K562 (cell line): Measurements from ENCODE around the gene C6orf47.
A peak's percentile ranks its signal among the peaks of the same experiment; 100 is the strongest.

ENCODE experiments used
- ARNT ChIP-seq, 2 experiments: fragments of 450-650 bp; IDR thresholded peaks; 2 replicates each; pipeline ENCODE4 v1.6.1; 2016; ENCODE audit warnings: mild to moderate bottlenecking in 1 of 2
- ATF2 ChIP-seq: sonication (generic); formaldehyde crosslinking; IDR thresholded peaks from 2 replicates; pipeline ENCODE4 v1.8.1; 2022; ENCODE audit warnings: missing genetic modification reagents
- BCLAF1 ChIP-seq, 2 experiments: fragments of 450-650 bp in 1 of 2; IDR thresholded peaks; 2 replicates each; pipeline ENCODE4 v1.6.1; 2011 to 2017; ENCODE audit warnings: low read depth in 2 of 2, antibody characterized with exemption in 1 of 2, borderline replicate concordance in 1 of 2, low read length in 1 of 2, mild to moderate bottlenecking in 1 of 2, mixed read lengths in 1 of 2; ENCODE audit not compliant: control insufficient read depth in 1 of 2
- MAFG ChIP-seq: fragments of 450-650 bp; conservative IDR thresholded peaks from 2 replicates; pipeline ENCODE4 v1.6.1; 2016; ENCODE audit warnings: missing genetic modification characterization, missing compliant biosample characterization
- MXI1 ChIP-seq: IDR thresholded peaks from 2 replicates; pipeline ENCODE4 v1.6.1; 2011; ENCODE audit warnings: low read depth, mild to moderate bottlenecking, improper control_type of control experiment, low read length
- NELFE ChIP-seq: IDR thresholded peaks from 2 replicates; pipeline ENCODE4 v1.6.1; 2011; ENCODE audit warnings: mild to moderate bottlenecking; ENCODE audit not compliant: insufficient read depth, insufficient read length
- SMARCA5 ChIP-seq: fragments of 450-650 bp; IDR thresholded peaks from 2 replicates; pipeline ENCODE4 v1.6.1; 2016
- STAT6 ChIP-seq: sonication (generic); formaldehyde crosslinking; IDR thresholded peaks from 2 replicates; pipeline ENCODE4 v1.8.1; 2023; ENCODE audit warnings: mild to moderate bottlenecking, missing genetic modification reagents
- YBX1 ChIP-seq: fragments of 450-650 bp; IDR thresholded peaks from 2 replicates; pipeline ENCODE4 v1.7.1; 2016; ENCODE audit warnings: mild to moderate bottlenecking
- ZBED1 ChIP-seq: IDR thresholded peaks from 2 replicates; pipeline ENCODE4 v1.6.1; 2014
- ZFX ChIP-seq: sonication (generic); formaldehyde crosslinking; IDR thresholded peaks from 2 replicates; pipeline ENCODE4 v1.8.0; 2022; ENCODE audit warnings: mild to moderate bottlenecking, missing genetic modification reagents, moderate library complexity
- ZNF76 ChIP-seq: fragments of 250-450 bp; sonication (Bioruptor Pico); IDR thresholded peaks from 2 replicates; pipeline ENCODE4 v1.4.0; 2020; ENCODE audit warnings: mild to moderate bottlenecking, moderate library complexity, borderline replicate concordance

GRCh38 chr6:31658983-31659648 is 1.5 kb downstream of the C6orf47 start:
- TF ChIP-seq ARNT (IDR thresholded peaks at IDR 0.05): no peak
- 0 out of 2 replicates have a peak, but pooled peaks have one; percentile 11 for TF ChIP-seq STAT6
- no peak for TF ChIP-seq MAFG (tag)
- no peak for TF ChIP-seq ATF2 (CRISPR knock-in tag)
- no peak for TF ChIP-seq SMARCA5
- no peak for TF ChIP-seq MXI1
- TF ChIP-seq YBX1: no peak
- TF ChIP-seq BCLAF1 (IDR thresholded peaks at IDR 0.05; ENCODE audit: borderline replicate concordance in 1 of 2, control insufficient read depth in 1 of 2, low read depth in 2 of 2, low read length in 1 of 2): no peak
- no peak for TF ChIP-seq NELFE
- TF ChIP-seq ZFX (CRISPR knock-in tag): no peak
- no peak for TF ChIP-seq ZBED1
- no peak for TF ChIP-seq ZNF76 (CRISPR knock-in tag)
